ENCODE data around the gene WDR48. TPM values are rescaled to one million over a fixed set of nuclear protein-coding genes. Genes with fewer than 3 reads are reported as not detected.

The WDR48 gene
- total RNA-seq, 1 donor from 2014 or later: 118 TPM

- DNase-seq: no peak
These were observed 50.9 kb downstream of the WDR48 start for GRCh38 chr3:39102504-39103323.

GRCh38 chr3:39103324-39103693 lies 51.5 kb downstream of the WDR48 start:
- DNase-seq: no peak

GRCh38 chr3:39103791-39104552 lies 52.2 kb downstream of the WDR48 start:
- DNase-seq: no peak

- DNase-seq: no peak
These were observed 53.3 kb downstream of the WDR48 start for GRCh38 chr3:39104961-39105686.

- no peak for DNase-seq
These were observed 53.9 kb downstream of the WDR48 start for GRCh38 chr3:39105687-39106063.

- DNase-seq: no peak
These were observed 54.5 kb downstream of the WDR48 start for GRCh38 chr3:39106281-39106811.

- no peak for DNase-seq
These were observed 55.1 kb downstream of the WDR48 start for GRCh38 chr3:39106851-39107387.

- DNase-seq: peak; percentile 87
These were observed 55.8 kb downstream of the WDR48 start, which contains the start of the genes GORASP1 and TTC21A for GRCh38 chr3:39107388-39108199. Gene GORASP1 (minus strand): TSS chr3:39107627. CDS start chr3:39107541, 86 bp downstream. Gene TTC21A (plus strand): TSS chr3:39107680. CDS start chr3:39107838, 158 bp downstream.

- DNase-seq: no peak
These were observed 56.4 kb downstream of the WDR48 start for GRCh38 chr3:39108200-39108710.

GRCh38 chr3:39109086-39109485 lies 57.3 kb downstream of the WDR48 start:
- DNase-seq: no peak

GRCh38 chr3:39110041-39110639 lies 58.3 kb downstream of the WDR48 start:
- no peak for DNase-seq

- DNase-seq: no peak
These were observed 60.3 kb downstream of the WDR48 start for GRCh38 chr3:39112113-39112512.

- DNase-seq: no peak
These were observed 60.7 kb downstream of the WDR48 start for GRCh38 chr3:39112535-39112934.

GRCh38 chr3:39113291-39113690 lies 61.5 kb downstream of the WDR48 start:
- DNase-seq: no peak

- DNase-seq: no peak
These were observed 62.6 kb downstream of the WDR48 start for GRCh38 chr3:39114456-39114855.

- DNase-seq: no peak
These were observed 64.1 kb downstream of the WDR48 start for GRCh38 chr3:39115870-39116269.

GRCh38 chr3:39118079-39118478 lies 66.3 kb downstream of the WDR48 start:
- DNase-seq: no peak

GRCh38 chr3:39118931-39119660 lies 67.3 kb downstream of the WDR48 start:
- DNase-seq: no peak

GRCh38 chr3:39121621-39122020 lies 69.8 kb downstream of the WDR48 start:
- no peak for DNase-seq

- no peak for DNase-seq
These were observed 71.0 kb downstream of the WDR48 start for GRCh38 chr3:39122813-39123212.

All from occipital lobe (tissue), 2 donors.